Measurements from ENCODE around the gene GPR6.

GRCh38 chr6:109934293-109934692 is 43.8 kb upstream of the GPR6 start:
- TF ChIP-seq SIX5 (IDR thresholded peaks at IDR 0.05; ENCODE audit: low read depth, low read length) (no peak), POLR2AphosphoS5 (IDR thresholded peaks at IDR 0.05; ENCODE audit: low read depth, low read length) (no peak), ATF3 (IDR thresholded peaks at IDR 0.05; ENCODE audit: insufficient read depth, low read depth, low read length) (no peak), CTCF (IDR thresholded peaks at IDR 0.05; ENCODE audit: control extremely low read depth in 1 of 3, insufficient read depth in 1 of 3, low read depth in 1 of 3, low read length in 3 of 3) (no peak), CREB1 (IDR thresholded peaks at IDR 0.05) (no peak), MAX (IDR thresholded peaks at IDR 0.05) (no peak), SRF (IDR thresholded peaks at IDR 0.05; ENCODE audit: low read depth, low read length) (no peak), SP1 (IDR thresholded peaks at IDR 0.05; ENCODE audit: low read depth, low read length) (no peak), TEAD4 (IDR thresholded peaks at IDR 0.05; ENCODE audit: low read depth, low read length) (no peak), NRF1 (IDR thresholded peaks at IDR 0.05; ENCODE audit: low read depth, low read length) (no peak), EZH2 (IDR thresholded peaks at IDR 0.05; ENCODE audit: low read depth, low read length, severe bottlenecking) (no peak), CHD2 (IDR thresholded peaks at IDR 0.05; ENCODE audit: low read length) (no peak)

Measured in H1 (cell line).